ENCODE results near the gene TM7SF3. TPM values are rescaled to one million over a fixed set of nuclear protein-coding genes. Genes with fewer than 3 reads are reported as not detected.

TM7SF3 gene
- total RNA-seq, 3 donors from 2014 or later (not counting 1 experiment from before 2014, with no cell fraction given) = 32.1 to 48.4 (median 42.6) TPM

GRCh38 chr12:26936559-26937442 lies 77.4 kb downstream of the TM7SF3 start:
- 8% methylated on average over 8 of the region's 8 CpGs for WGBS (ENCODE audit: insufficient coverage)
- no peak for TF ChIP-seq CTCF (IDR thresholded peaks at IDR 0.05)
- Histone ChIP-seq H3K4me3 (ENCODE audit: low read length) (peak overlapping the region; percentile 95), H3K9me3 (ENCODE audit: control insufficient read depth, insufficient read depth, low read length) (no peaks in the 10 kb centered on the region), H3K4me1 (ENCODE audit: control insufficient read depth, insufficient read depth, low read length) (peaks cover 8% of the 10 kb centered on the region), H3K27me3 (ENCODE audit: control insufficient read depth, insufficient read depth, low read length) (no peaks in the 10 kb centered on the region), H3K36me3 (ENCODE audit: control insufficient read depth, insufficient read depth, low read length) (no peaks in the 10 kb centered on the region), H3K27ac (ENCODE audit: low read length) (peak overlapping the region; percentile 95)
- ATAC-seq (no peak), DNase-seq (peak in 1 of 2 donors; percentile 49)
- H3K27ac Mint-ChIP-seq = peak overlapping the region; percentile 93 to 94
- H3K4me1 Mint-ChIP-seq = peaks cover 78 to 82% of the 10 kb centered on the region in 2 donors
- H3K9me3 Mint-ChIP-seq = no peaks in the 10 kb centered on the region
- no peaks in the 10 kb centered on the region for H3K27me3 Mint-ChIP-seq (ENCODE audit: low read depth in 2 of 2)
- no peaks in the 10 kb centered on the region for H3K36me3 Mint-ChIP-seq
- intact Hi-C loops (cut with micrococcal nuclease) = no loop called here
- peak overlapping the region; percentile 96 for H3K4me3 Mint-ChIP-seq

- peak overlapping the region; percentile 93 to 94 for H3K27ac Mint-ChIP-seq
- no peak for ATAC-seq
- no peak overlapping the region for H3K4me3 ChIP-seq (ENCODE audit: low read length)
Observed at GRCh38 chr12:26935636-26936378, 78.4 kb downstream of the TM7SF3 start.

GRCh38 chr12:26929590-26929989 lies 84.6 kb downstream of the TM7SF3 start:
- Histone ChIP-seq H3K4me1 (ENCODE audit: control insufficient read depth, insufficient read depth, low read length) (no peaks in the 10 kb centered on the region), H3K9me3 (ENCODE audit: control insufficient read depth, insufficient read depth, low read length) (no peaks in the 10 kb centered on the region), H3K4me3 (ENCODE audit: low read length) (no peak overlapping the region), H3K27ac (ENCODE audit: low read length) (no peak overlapping the region), H3K36me3 (ENCODE audit: control insufficient read depth, insufficient read depth, low read length) (peaks cover 33% of the 10 kb centered on the region), H3K27me3 (ENCODE audit: control insufficient read depth, insufficient read depth, low read length) (no peaks in the 10 kb centered on the region)
- 91% methylated on average over 1 of the region's 2 CpGs for WGBS (ENCODE audit: insufficient coverage)
- TF ChIP-seq CTCF (IDR thresholded peaks at IDR 0.05) = no peak
- no peaks in the 10 kb centered on the region for H3K36me3 Mint-ChIP-seq
- no peak overlapping the region for H3K27ac Mint-ChIP-seq
- H3K27me3 Mint-ChIP-seq (ENCODE audit: low read depth in 2 of 2) = no peaks in the 10 kb centered on the region
- ATAC-seq (no peak), DNase-seq (no peak)
- intact Hi-C loops (cut with micrococcal nuclease) = no loop called here
- no peak overlapping the region for H3K4me3 Mint-ChIP-seq
- H3K4me1 Mint-ChIP-seq = peaks cover 23 to 24% of the 10 kb centered on the region in 2 donors
- H3K9me3 Mint-ChIP-seq = no peaks in the 10 kb centered on the region

More at GRCh38 chr12:26935636-26936378, 78.4 kb downstream of the TM7SF3 start:
- H3K27me3 ChIP-seq (ENCODE audit: control insufficient read depth, insufficient read depth, low read length) = no peaks in the 10 kb centered on the region
- H3K36me3 ChIP-seq (ENCODE audit: control insufficient read depth, insufficient read depth, low read length) = no peaks in the 10 kb centered on the region
- DNase-seq = peak in 1 of 2 donors; percentile 47
- peaks cover 7% of the 10 kb centered on the region for H3K4me1 ChIP-seq (ENCODE audit: control insufficient read depth, insufficient read depth, low read length)
- H3K4me3 Mint-ChIP-seq = peak overlapping the region; percentile 96
- H3K27me3 Mint-ChIP-seq (ENCODE audit: low read depth in 2 of 2) = no peaks in the 10 kb centered on the region
- H3K9me3 ChIP-seq (ENCODE audit: control insufficient read depth, insufficient read depth, low read length) = no peaks in the 10 kb centered on the region
- H3K9me3 Mint-ChIP-seq = no peaks in the 10 kb centered on the region
- 29% methylated on average over 4 of the region's 7 CpGs for WGBS (ENCODE audit: insufficient coverage)
- H3K36me3 Mint-ChIP-seq = no peaks in the 10 kb centered on the region
- H3K27ac ChIP-seq (ENCODE audit: low read length) = peak overlapping the region; percentile 95
- TF ChIP-seq CTCF (IDR thresholded peaks at IDR 0.05) = no peak
- intact Hi-C loops (cut with micrococcal nuclease) = no loop called here
- peaks cover 71 to 75% of the 10 kb centered on the region in 2 donors for H3K4me1 Mint-ChIP-seq

All from natural killer cell (primary cell).